EH (cell line): Measurements from ENCODE around the gene UCK2.

ENCODE experiments used
- DNase-seq: peaks from one replicate; pipeline ENCODE4 v3.0.0-alpha.2; 2015; ENCODE audit warnings: low read depth

The UCK2 gene

GRCh38 chr1:165938844-165939243 is 111.4 kb downstream of the UCK2 start:
- DNase-seq = no peak

DNA sequence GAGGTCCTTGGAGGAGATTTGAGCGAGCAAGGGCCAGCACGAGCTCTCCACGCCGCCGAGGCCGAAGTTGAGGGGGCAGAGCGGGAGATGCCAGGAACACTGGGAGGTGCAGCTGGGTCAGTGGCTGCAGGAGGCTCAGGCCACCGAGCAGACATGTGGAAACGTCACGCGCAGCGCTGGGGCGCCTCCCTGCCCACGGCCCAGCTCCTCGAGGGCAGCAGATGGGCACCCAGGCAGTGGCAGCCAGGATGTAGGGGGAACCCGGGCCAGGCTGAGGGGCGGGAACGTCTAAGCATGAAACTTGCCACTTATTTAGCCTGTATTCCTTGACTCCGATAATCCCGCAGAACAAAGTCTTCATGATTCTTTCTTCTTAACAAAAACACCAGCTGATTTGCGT is 114.1 kb downstream of the UCK2 start:
- no peak for DNase-seq

GRCh38 chr1:165942062-165942461 is 114.6 kb downstream of the UCK2 start:
- DNase-seq = no peak

- DNase-seq = no peak
These were observed 115.6 kb downstream of the UCK2 start for GRCh38 chr1:165942927-165943597.

GRCh38 chr1:165945911-165946310 is 118.5 kb downstream of the UCK2 start:
- no peak for DNase-seq

DNA sequence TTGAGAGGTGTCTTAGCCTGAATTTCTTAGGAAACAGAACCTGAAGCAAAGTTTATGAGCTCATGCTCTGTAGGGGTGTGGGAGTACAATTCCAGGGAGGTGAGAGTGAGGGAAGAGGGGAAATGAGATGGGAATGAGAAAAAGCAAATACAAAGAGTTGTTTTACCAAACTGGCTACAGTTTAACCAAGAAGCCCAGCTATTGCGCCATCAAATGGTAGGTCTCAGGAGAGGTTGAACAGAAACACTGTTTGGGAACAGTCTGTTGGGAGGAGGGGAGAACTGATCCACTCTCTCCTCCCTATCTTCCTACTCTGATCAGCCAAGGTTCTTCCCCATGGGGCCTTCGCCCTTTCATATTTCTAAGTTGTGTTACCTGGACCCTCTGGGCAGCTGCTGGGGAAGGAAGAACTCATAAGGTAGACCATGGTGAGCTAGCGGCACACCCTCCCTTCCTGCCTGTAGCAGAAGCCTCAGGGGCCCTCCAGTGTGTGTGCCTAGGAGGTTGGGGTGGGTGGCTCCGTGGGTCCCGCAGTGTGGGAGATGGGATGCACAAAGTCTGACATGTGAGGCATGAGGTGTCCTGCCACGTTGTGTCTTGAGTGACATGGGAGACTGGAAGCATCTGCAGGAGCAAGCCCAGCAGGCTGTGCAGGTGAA is 120.5 kb downstream of the UCK2 start:
- no peak for DNase-seq

DNA sequence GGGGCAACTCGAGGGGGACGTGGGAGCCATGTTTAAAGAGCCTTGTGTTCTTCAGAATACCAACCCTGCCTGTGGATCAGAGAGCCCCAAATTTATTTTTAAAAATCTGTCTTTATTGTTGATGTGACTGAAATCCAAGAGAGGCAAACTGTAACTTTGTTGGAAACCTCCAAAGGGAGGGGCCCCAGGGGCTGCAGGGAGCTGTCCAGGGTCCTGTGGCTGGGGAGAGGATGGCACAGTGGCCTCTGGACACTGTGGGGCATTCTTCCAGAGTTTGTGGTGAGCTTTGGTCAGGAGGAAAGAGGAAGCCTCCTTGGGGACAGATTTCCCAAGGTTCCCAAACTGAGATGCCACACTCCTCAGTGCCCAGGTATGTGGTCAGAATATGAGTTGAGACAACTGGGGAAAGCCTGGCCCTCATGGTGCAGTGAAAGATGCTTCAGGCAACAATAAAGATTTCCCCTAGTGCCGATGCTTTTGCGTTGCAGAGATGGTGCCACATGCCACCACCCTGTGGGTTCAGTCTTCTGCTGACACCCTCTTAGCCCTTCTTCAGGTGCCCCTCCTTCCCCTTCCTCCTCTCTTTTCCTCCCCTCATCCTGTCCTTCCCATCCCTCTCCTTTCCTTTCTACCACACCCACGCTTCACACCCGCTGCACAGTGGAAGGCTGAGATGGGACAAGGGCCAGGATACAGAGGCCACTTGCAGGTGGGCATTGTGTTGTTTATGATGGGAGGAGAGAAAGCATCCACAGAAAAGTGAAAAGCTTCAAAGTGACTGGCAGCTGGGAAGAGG is 122.1 kb downstream of the UCK2 start:
- peak; percentile 41 for DNase-seq

- peak; percentile 63 for DNase-seq
These were observed 127.5 kb downstream of the UCK2 start for GRCh38 chr1:165954940-165955339.

DNA sequence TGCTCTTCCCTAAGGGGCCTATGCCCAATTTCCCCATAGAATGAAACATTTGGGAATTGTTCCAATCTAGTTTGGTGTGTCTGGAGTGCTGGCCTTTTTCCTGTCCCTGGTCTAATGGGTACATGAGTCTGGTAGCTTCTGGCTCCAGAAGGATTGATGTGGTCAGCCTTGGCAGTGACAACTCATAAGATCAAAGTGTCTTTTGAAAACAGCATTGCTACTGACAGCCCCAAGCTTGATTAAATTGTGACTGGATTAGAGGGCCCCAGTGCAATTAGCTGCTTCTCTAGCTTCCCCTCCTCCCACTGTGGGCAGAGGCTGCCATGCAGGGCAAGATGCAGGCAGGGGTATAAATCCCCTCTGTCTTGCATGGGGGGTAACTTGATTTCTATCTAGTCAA is 130.9 kb downstream of the UCK2 start:
- DNase-seq = no peak

DNA sequence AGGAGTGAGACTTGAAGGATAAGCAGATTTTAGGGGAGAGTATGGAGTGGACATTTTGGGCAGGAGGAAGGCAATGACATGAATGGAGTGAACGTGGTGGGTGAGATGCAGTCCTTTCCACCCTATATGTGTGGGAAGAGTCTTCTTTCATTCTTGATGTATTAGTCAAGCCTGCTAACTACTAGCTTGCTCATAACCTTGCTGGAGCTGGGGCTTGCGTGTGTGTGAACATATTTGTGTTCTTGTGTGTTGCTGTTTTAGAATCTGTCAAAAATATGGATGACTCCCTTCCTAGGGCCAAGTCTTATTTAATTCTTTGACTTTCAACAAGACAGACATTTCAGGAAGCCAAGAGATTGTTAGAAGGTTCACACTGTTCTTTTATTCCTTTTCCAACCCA is 132.7 kb downstream of the UCK2 start:
- DNase-seq = peak; percentile 15

- DNase-seq = no peak
These were observed 133.5 kb downstream of the UCK2 start for GRCh38 chr1:165960881-165961280.
